ENCODE results near the gene MCM7. TPM values are rescaled to one million over a fixed set of nuclear protein-coding genes. Genes with fewer than 3 reads are reported as not detected.

Gene MCM7
- total and polyA plus RNA-seq, 2 of the 4 experiments (the other 2 are of a cell fraction) = 104 to 137 TPM

- H3K14ac ChIP-seq (replicated peaks; ENCODE audit: low read depth, low read length) = no peak overlapping the region
- no peak overlapping the region for H3K4me3 ChIP-seq (ENCODE audit: insufficient read depth, low read depth, low read length)
- H3K4ac ChIP-seq (ENCODE audit: low read depth, low read length) = no peak overlapping the region
- H3K4me2 ChIP-seq (ENCODE audit: low read depth, low read length) = no peak overlapping the region
- H3K23ac ChIP-seq (ENCODE audit: low read depth, low read length) = no peak overlapping the region
- H2BK5ac ChIP-seq (ENCODE audit: low read depth, low read length, poor library complexity, severe bottlenecking) = no peak overlapping the region
- no peaks in the 10 kb centered on the region for H3K9me1 ChIP-seq (ENCODE audit: insufficient read depth, low read length)
- no peak overlapping the region for H4K5ac ChIP-seq (ENCODE audit: low read depth, low read length)
- TF ChIP-seq CEBPB (IDR thresholded peaks at IDR 0.05; ENCODE audit: low read depth, low read length) = no peak
- TF ChIP-seq RFX5 (IDR thresholded peaks at IDR 0.05; ENCODE audit: low read depth, low read length) = no peak
- TF ChIP-seq, protein P1, sequence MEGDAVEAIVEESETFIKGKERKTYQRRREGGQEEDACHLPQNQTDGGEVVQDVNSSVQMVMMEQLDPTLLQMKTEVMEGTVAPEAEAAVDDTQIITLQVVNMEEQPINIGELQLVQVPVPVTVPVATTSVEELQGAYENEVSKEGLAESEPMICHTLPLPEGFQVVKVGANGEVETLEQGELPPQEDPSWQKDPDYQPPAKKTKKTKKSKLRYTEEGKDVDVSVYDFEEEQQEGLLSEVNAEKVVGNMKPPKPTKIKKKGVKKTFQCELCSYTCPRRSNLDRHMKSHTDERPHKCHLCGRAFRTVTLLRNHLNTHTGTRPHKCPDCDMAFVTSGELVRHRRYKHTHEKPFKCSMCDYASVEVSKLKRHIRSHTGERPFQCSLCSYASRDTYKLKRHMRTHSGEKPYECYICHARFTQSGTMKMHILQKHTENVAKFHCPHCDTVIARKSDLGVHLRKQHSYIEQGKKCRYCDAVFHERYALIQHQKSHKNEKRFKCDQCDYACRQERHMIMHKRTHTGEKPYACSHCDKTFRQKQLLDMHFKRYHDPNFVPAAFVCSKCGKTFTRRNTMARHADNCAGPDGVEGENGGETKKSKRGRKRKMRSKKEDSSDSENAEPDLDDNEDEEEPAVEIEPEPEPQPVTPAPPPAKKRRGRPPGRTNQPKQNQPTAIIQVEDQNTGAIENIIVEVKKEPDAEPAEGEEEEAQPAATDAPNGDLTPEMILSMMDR (conservative IDR thresholded peaks at IDR 0.05; ENCODE audit: low read depth, low read length) = no peak
- no peak overlapping the region for H3K56ac ChIP-seq (ENCODE audit: extremely low read depth, insufficient read depth, low read length)
- H3K4me1 ChIP-seq (ENCODE audit: control insufficient read depth, insufficient read depth, low read length) = no peaks in the 10 kb centered on the region
- H2BK120ac ChIP-seq (ENCODE audit: low read depth, low read length) = no peak overlapping the region
- POLR2A ChIA-PET (ENCODE audit: unreplicated experiment) = no interaction called here
- no TSS peak for BruUV-seq (replicated peaks)
- peaks cover under 1 to 4% of the 10 kb centered on the region in 2 experiments; a peak in 2 of 4 replicates for H3K79me1 ChIP-seq (ENCODE audit: low read depth in 1 of 2, low read length in 2 of 2)
- ATAC-seq (ENCODE audit: low read depth) (no peak), DNase-seq (no peak)
- H3K18ac ChIP-seq (ENCODE audit: low read depth, low read length) = no peak overlapping the region
- no peak overlapping the region for H2BK20ac ChIP-seq (ENCODE audit: low read depth, low read length)
- no peak overlapping the region for H2BK15ac ChIP-seq (ENCODE audit: low read depth, low read length)
- in situ Hi-C loops (cut with MboI; ENCODE audit: low sequenced_read_pairs) (loop anchor here (10.0 kb wide), 1 partner anchor 144 kb away; the partner anchor contains the start of gene TRIM4), dilution Hi-C loops (cut with HindIII; ENCODE audit: low sequenced_read_pairs, unreplicated experiment) (no loop called here), intact Hi-C loops (cut with micrococcal nuclease) (loop anchor here (10.0 kb wide), 1 partner anchor 134 kb away; the partner anchor contains the start of gene GJC3)
- no peak overlapping the region for H2AK9ac ChIP-seq (replicated peaks; ENCODE audit: low read depth, low read length, poor library complexity)
- peaks cover 2% of the 10 kb centered on the region for H3K9me3 ChIP-seq (ENCODE audit: control insufficient read depth, insufficient read depth, low read length)
- H4K8ac ChIP-seq (ENCODE audit: low read depth in 2 of 2, low read length in 2 of 2) = no peak overlapping the region
- H2AK5ac ChIP-seq (ENCODE audit: low read depth, low read length) = no peak overlapping the region
- H4K91ac ChIP-seq (ENCODE audit: insufficient read depth, low read depth, low read length) = no peak overlapping the region
- peaks cover 44% of the 10 kb centered on the region for H3K36me3 ChIP-seq (ENCODE audit: control insufficient read depth, insufficient read depth, low read length)
- H3K27me3 ChIP-seq (ENCODE audit: control insufficient read depth, insufficient read depth, low read length) = no peaks in the 10 kb centered on the region
- H3K9ac ChIP-seq (ENCODE audit: low read depth, low read length) = no peak overlapping the region
- no peaks in the 10 kb centered on the region for H4K20me1 ChIP-seq (ENCODE audit: insufficient read depth, low read length)
- CTCF ChIA-PET = interaction anchor here (0.6 kb wide), 1 partner anchor 20 kb away, joined by 9 read pairs; no protein-coding TSS in a partner anchor
- H3K27ac ChIP-seq (ENCODE audit: insufficient read depth, low read length) = no peak overlapping the region
- no peak overlapping the region for H2AFZ ChIP-seq (replicated peaks; ENCODE audit: low read length, poor library complexity)
- WGBS, 2 experiments (ENCODE audit: extremely low coverage in 2 of 2, insufficient read length in 1 of 2) = 77% methylated on average over 3 of the region's 5 CpGs; no CpG with 5 or more reads in 1 of the 2 experiments
These were observed 41.9 kb downstream of the MCM7 start for GRCh38 chr7:100059251-100059739.
